RWPE2 (cell line): ENCODE measurements around the gene DSCAM.

Experiments used
- ATAC-seq: fragments of 200-7000 bp; cut with Tn5 transposase; 3 replicates; pipeline ENCODE4 v1.9.1; 2021; ENCODE audit warnings: low read depth
- DNase-seq: peaks from one replicate; pipeline ENCODE4 v3.0.0-alpha.2; 2020; ENCODE audit warnings: low spot score
- H3K27ac ChIP-seq: fragments of 450-650 bp; 2 replicates; pipeline ENCODE4 v1.5.1; 2017; ENCODE audit warnings: mild to moderate bottlenecking; ENCODE audit not compliant: poor library complexity, severe bottlenecking
- H3K27me3 ChIP-seq: fragments of 250-450 bp; sonication (Bioruptor Pico); 2 replicates; pipeline ENCODE4 v1.5.1; 2021; ENCODE audit warnings: mild to moderate bottlenecking, moderate library complexity; ENCODE audit not compliant: insufficient read depth, poor library complexity, severe bottlenecking
- H3K36me3 ChIP-seq: fragments of 250-450 bp; sonication (Bioruptor Pico); 2 replicates; pipeline ENCODE4 v1.5.1; 2020; ENCODE audit warnings: low read depth, mild to moderate bottlenecking, moderate library complexity
- H3K4me1 ChIP-seq: fragments of 250-450 bp; sonication (Bioruptor Pico); 2 replicates; pipeline ENCODE4 v1.5.1; 2021; ENCODE audit warnings: mild to moderate bottlenecking, moderate library complexity; ENCODE audit not compliant: insufficient read depth, poor library complexity, severe bottlenecking
- H3K4me3 ChIP-seq: fragments of 250-450 bp; sonication (Bioruptor Pico); 2 replicates; pipeline ENCODE4 v1.5.1; 2021; ENCODE audit warnings: mild to moderate bottlenecking, moderate library complexity; ENCODE audit not compliant: severe bottlenecking
- H3K9me3 ChIP-seq: fragments of 250-450 bp; sonication (Bioruptor Pico); 2 replicates; pipeline ENCODE4 v1.5.1; 2021; ENCODE audit warnings: mild to moderate bottlenecking, moderate library complexity; ENCODE audit not compliant: severe bottlenecking
- TF ChIP-seq, protein P1 (sequence below): fragments of 450-650 bp; IDR thresholded peaks from one replicate; pipeline ENCODE4 v1.5.1; 2017; ENCODE audit warnings: mild to moderate bottlenecking, moderate library complexity; ENCODE audit not compliant: poor library complexity, severe bottlenecking

The DSCAM gene

DNA sequence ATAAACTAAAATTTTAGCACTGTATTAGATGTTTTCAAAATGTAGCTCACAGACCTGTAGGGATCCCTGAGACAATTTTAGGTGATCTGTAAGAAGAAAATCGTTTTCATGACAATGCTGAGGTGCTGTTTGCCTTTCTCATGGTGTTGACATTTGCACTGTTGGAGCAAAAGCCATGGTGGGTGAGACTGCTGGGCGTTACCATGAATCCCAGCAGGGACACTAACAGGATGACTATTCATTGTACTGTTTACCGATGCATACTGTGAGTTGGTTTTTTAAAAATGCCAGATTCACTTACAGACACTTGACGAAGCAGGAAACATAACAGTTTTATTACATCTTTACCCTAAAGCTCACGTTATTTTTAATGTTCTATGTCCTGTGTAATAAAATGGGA lies 511.3 kb downstream of the DSCAM start:
- Histone ChIP-seq H3K36me3 (no peaks in the 10 kb centered on the region), H3K27ac (no peak overlapping the region), H3K27me3 (no peaks in the 10 kb centered on the region), H3K4me3 (no peak overlapping the region), H3K9me3 (no peaks in the 10 kb centered on the region), H3K4me1 (no peaks in the 10 kb centered on the region)
- DNase-seq: no peak
- TF ChIP-seq, protein P1, sequence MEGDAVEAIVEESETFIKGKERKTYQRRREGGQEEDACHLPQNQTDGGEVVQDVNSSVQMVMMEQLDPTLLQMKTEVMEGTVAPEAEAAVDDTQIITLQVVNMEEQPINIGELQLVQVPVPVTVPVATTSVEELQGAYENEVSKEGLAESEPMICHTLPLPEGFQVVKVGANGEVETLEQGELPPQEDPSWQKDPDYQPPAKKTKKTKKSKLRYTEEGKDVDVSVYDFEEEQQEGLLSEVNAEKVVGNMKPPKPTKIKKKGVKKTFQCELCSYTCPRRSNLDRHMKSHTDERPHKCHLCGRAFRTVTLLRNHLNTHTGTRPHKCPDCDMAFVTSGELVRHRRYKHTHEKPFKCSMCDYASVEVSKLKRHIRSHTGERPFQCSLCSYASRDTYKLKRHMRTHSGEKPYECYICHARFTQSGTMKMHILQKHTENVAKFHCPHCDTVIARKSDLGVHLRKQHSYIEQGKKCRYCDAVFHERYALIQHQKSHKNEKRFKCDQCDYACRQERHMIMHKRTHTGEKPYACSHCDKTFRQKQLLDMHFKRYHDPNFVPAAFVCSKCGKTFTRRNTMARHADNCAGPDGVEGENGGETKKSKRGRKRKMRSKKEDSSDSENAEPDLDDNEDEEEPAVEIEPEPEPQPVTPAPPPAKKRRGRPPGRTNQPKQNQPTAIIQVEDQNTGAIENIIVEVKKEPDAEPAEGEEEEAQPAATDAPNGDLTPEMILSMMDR: no peak
- ATAC-seq: no peak

- H3K4me3 ChIP-seq: no peak overlapping the region
- H3K27me3 ChIP-seq: no peaks in the 10 kb centered on the region
- H3K27ac ChIP-seq: no peak overlapping the region
- TF ChIP-seq, protein P1: no peak
- DNase-seq (no peak), ATAC-seq (no peak)
- H3K36me3 ChIP-seq: no peaks in the 10 kb centered on the region
- H3K4me1 ChIP-seq: no peaks in the 10 kb centered on the region
- no peaks in the 10 kb centered on the region for H3K9me3 ChIP-seq
These were observed 512.8 kb downstream of the DSCAM start for GRCh38 chr21:40334159-40334558.

GRCh38 chr21:40333731-40334130 lies 513.2 kb downstream of the DSCAM start:
- no peak for DNase-seq
- Histone ChIP-seq H3K27ac (no peak overlapping the region), H3K27me3 (no peaks in the 10 kb centered on the region), H3K4me3 (no peak overlapping the region), H3K36me3 (no peaks in the 10 kb centered on the region), H3K9me3 (no peaks in the 10 kb centered on the region), H3K4me1 (no peaks in the 10 kb centered on the region)
- TF ChIP-seq, protein P1: no peak
- ATAC-seq: no peak

GRCh38 chr21:40331804-40332203 lies 515.2 kb downstream of the DSCAM start:
- Histone ChIP-seq H3K4me1 (no peaks in the 10 kb centered on the region), H3K27me3 (no peaks in the 10 kb centered on the region), H3K36me3 (no peaks in the 10 kb centered on the region), H3K4me3 (no peak overlapping the region), H3K27ac (no peak overlapping the region), H3K9me3 (no peaks in the 10 kb centered on the region)
- DNase-seq (no peak), ATAC-seq (no peak)
- TF ChIP-seq, protein P1: no peak

DNA sequence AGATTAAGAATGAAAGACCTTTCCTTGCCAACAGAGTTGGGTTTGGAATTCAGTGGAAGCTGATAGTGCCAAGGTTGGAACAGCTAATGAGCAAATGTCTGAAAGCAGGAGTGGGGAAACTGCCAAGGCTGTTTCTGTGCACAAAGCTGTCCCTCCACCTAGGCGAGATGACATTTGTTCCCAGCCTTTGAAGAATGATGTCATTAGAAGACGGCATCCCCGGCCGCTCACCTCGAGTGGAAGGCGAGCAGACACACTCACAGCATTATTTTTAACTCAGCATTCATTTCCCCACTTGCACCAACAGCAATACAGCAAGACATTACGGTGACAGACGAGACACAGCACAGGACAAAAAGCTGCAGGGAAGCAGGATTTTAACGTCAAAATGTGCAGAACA lies 515.8 kb downstream of the DSCAM start:
- H3K27ac ChIP-seq: no peak overlapping the region
- ATAC-seq (no peak), DNase-seq (no peak)
- no peaks in the 10 kb centered on the region for H3K36me3 ChIP-seq
- H3K4me1 ChIP-seq: no peaks in the 10 kb centered on the region
- H3K9me3 ChIP-seq: no peaks in the 10 kb centered on the region
- H3K4me3 ChIP-seq: no peak overlapping the region
- TF ChIP-seq, protein P1: no peak
- H3K27me3 ChIP-seq: no peaks in the 10 kb centered on the region
